ENCODE results near the gene MBTPS2.
"Not testable (repeated sequence)": the region's sequence is repeated elsewhere in the genome, so short reads cannot be mapped to it uniquely, and the experiment has no call there.

MBTPS2 gene

DNA sequence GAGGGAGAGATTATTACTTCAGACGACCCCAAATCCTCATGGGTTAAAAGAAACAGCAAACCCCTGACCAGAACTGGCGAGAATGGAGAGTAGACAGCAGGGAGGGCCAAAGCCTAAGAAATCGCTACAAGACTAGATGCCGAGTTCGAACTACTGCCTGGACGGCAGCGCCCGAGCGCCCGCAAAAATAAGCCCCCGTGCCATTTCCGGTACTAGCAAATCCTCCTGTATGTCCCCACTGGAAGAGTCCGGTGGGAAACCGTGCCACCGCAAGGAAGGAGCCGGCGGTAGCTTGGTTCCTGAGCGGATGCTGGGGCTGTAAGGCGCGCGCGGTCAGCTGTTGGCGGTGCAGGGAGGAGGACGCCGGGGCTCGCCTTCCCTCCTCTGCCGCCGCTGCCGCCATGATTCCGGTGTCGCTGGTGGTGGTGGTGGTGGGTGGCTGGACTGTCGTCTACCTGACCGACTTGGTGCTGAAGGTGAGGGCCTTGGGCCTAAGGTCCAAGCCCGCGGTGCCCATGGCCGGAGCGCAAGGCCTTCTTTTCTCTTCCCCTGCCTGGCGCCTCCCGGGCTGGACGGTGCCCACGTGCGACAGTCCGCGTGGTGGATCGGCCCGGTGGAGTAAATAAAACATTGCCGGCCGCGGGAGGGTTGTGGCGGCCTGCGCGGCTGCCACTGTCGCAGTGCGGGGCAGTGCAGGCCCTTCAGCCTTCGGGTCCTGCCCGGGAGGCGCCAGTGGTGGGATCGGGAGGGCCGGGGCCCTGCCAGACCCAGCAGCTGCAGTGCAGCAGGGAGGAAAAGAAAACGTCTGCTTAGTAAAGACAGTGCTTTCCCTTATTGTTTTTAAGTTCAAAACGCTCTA, at the start of gene MBTPS2:
Gene MBTPS2, plus strand, starts transcription at position 284 of the 859 bp plus-strand sequence. Its CDS starts 118 bp downstream, at position 402.
- DNase-seq (ENCODE audit: extremely low read depth in 1 of 2, low read depth in 1 of 2), result peak; percentile 56 to 65

- no peak for DNase-seq (ENCODE audit: extremely low read depth in 1 of 2, low read depth in 1 of 2)
These were observed 40.7 kb upstream of the MBTPS2 start for GRCh38 chrX:21798677-21799219.

GRCh38 chrX:21799767-21800166, 39.6 kb upstream of the MBTPS2 start:
- no peak for DNase-seq (ENCODE audit: extremely low read depth in 1 of 2, low read depth in 1 of 2)

GRCh38 chrX:21800344-21800770, 39.1 kb upstream of the MBTPS2 start:
- DNase-seq (ENCODE audit: extremely low read depth in 1 of 2, low read depth in 1 of 2), result no peak

DNA sequence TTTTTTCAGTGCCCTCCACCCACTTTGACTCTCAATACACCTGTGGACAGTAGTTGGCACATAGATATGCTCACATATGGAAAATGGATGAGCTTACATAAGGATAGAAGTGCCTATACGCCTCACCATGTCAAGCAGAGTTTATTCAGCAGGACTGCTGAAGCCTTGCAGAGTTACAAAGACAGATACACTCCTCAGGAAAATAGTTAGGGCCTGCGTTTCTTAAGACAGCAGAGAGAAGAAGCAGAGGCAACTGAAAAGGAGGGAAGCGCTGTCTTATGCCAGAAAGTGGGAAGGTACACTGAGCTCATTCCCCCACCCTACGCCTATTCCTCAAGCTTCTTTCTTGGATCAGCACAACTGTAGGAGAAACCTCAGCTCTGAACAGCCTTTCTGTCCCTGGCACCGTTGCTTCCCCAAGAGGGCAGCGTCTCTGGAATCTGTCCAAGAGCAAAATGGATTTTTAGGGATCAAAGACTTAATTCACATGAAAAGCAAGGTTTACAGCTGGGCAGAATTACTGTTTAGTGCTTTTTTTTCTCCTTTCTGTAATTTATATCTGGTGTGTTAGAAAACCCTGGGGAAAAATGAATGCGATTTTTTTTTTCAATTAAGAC, 37.3 kb upstream of the MBTPS2 start:
- DNase-seq (ENCODE audit: extremely low read depth in 1 of 2, low read depth in 1 of 2), result no peak

DNA sequence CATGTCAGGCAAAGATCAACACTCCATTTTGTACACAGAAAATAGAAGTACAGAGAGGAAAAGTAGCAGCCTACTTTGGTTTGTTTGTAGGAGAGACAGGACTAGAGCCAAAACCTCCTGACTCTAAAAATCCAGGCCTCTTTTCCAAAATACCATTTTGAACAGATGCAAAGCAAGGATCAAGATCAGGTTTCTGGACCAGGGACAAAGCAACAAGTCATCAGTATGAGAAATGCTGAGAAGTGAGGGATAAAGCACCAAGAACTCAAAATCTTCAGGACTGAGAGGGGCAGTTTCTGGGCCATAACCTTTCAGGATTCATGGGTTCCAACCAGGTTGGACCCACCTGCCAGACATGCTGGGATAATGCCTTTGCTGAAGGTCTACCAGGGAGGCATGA, 36.6 kb upstream of the MBTPS2 start:
- no peak for DNase-seq (ENCODE audit: extremely low read depth in 1 of 2, low read depth in 1 of 2)

DNA sequence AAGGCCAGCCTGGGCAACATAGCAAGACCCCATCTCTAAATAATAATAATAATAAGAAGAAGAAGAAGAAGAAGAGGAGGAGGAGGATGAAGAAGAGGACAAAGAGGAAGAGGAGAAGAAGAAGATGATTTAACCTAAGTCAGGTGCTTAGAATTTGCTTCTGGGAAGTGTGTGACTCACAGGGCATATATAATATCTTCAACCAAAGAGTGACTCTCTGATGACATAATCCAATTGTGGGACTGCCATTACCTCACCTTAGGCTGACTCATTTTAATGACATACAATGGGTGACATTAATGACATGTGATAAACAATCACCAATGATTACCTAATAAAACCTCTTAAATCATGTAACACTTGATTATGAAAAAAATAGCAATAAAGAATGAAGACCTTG, 32.7 kb upstream of the MBTPS2 start:
- DNase-seq (ENCODE audit: extremely low read depth in 1 of 2, low read depth in 1 of 2), result no peak

GRCh38 chrX:21811832-21812231, 27.6 kb upstream of the MBTPS2 start:
- no peak for DNase-seq (ENCODE audit: extremely low read depth in 1 of 2, low read depth in 1 of 2)

DNA sequence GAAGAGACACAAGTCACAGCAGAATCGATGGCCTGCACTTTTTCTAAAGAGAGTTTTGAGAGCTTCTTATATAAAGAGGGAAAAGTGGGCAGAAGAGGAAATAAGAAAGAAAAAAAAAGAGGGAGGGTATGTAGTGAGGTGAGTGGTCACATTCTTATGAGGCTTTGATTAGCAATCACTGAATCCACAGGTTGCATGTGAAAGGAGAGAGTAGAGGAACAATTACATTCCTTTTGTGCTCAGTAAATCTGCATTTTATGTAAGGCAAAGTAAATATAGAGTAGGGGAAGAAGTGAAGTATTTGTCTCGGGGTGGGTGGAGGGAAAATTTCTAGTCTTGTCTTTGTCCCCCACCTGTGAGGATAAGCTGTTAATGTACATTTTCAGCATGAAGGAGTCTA, 26.8 kb upstream of the MBTPS2 start:
- DNase-seq (ENCODE audit: extremely low read depth in 1 of 2, low read depth in 1 of 2), result no peak

DNA sequence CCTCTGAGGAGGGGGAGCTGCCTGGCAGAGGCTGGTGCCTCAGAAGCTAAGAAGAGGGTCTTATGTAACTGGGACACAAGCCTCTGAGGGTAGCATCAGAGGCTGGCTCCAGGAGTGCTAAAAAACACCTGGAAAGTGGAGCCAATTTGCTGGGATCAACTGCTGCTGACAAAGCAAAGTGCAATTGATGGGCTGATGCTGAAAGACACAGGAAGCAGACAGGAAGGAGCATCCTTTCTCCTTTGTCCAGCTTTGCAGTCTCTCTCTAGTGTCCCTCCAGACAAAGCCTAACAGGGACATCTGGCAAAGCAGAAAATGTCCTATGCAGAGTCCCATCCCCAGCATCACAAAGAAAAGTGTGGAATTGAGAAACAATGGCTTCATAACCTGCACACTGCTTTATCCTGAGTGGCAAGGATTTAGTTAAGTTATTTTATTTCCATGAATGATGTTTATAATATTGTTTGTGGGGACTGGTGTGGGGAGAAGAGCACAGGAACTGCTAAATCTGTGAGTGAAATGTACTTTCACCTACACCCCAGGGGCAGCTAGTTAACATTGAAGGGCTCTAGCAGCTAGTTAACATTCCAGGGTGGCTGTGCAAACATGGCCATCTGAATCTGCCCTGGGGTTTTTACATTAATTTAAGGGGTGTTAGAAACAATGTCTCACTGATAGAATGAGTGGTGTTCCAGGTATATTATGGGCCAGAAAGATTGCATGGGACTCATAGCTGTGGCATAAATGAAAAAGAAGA, 25.6 kb upstream of the MBTPS2 start:
- no peak for DNase-seq (ENCODE audit: extremely low read depth in 1 of 2, low read depth in 1 of 2)

DNA sequence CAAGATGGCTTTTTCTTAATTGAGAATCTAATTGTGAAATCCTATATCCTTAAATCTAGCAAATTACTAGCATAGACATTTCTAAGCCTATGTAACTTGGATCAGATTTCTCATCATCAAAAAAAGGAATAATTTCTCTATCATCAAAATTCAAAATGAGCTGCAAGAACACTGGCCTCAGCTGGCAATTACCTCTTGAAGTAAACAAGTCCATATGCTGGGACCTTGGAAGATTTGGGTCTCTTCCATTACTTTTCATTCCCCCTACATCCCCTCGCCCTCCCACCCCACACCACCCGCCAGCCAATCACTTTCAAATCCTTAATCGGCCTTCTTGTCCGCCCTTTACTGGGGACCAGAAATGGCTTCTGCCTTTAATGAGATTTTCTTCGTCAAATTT, 23.3 kb upstream of the MBTPS2 start:
- no peak for DNase-seq (ENCODE audit: extremely low read depth in 1 of 2, low read depth in 1 of 2)

DNA sequence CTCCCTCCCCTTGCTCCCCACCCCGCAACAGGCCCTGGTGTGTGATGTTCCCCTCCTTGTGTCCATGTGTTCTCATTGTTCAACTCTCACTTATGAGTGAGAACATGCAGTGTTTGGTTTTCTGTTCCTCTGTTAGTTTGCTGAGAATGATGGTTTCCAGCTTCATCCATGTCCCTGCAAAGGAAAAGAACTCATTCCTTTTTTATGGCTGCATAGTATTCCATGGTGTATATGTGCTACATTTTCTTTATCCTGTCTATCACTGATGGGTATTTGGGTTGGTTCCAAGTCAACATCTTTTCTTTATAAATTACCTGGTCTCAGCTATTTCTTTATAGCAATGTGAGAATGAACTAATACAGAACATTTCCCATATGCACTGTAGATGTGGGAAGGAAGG, 19.2 kb upstream of the MBTPS2 start:
- not testable (repeated sequence) for DNase-seq (ENCODE audit: extremely low read depth in 1 of 2, low read depth in 1 of 2)

DNA sequence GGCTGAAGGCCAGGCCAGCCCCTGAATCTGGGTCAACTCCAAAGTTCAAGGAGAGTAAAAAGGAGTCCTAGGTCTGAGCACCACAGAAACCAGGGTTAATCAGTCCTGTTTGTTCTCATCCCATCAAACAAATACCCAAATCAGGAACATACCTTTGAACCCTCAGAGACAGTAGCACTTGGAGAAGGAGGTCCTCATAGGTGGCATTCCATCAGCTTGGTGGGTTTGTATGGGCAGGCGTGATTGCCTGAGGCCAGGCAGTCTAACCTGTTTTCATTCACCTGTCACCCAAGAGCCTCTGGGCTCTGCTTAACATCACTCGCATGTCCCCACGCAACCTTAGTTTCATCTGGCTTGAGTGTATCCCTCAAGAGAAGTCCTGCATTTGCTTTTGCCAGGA, 17.5 kb upstream of the MBTPS2 start:
- no peak for DNase-seq (ENCODE audit: extremely low read depth in 1 of 2, low read depth in 1 of 2)

DNA sequence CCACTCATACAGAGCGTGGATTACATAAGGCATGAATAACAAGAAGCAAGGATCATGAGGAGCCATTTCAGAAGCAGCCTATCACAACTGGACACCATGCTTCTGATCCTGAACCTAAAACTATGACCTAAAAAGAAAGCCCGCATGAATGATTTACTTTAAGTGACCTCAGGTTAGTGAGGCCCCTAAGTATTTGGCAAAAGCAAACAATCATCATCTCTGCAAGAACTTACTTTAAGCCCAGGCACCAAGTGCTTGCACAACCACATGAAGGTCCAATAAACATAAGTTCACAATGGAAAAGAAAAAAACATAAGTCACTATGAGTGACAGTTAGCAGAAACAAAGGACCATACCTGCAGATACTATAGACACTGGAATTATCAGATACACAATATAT, 7.9 kb upstream of the MBTPS2 start:
- DNase-seq (ENCODE audit: extremely low read depth in 1 of 2, low read depth in 1 of 2), result no peak

DNA sequence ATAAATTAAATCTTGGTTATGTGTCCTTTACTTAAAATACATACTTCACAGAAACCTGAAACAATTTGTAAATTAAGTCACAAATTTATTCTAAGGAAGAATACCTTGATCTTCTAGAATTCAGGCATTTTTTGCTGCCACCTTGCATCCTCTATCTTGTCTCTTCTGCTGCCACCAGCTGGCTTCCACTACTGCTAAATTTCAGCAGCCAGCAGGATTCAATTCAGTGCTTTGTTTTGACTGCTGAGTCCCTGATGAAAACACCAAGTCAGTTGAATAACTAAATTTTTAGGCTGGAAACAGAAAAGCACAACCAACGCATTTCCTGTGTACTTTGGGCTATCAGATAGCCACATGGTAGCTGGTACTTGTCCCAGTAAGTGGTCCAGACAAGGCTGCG, 2.4 kb upstream of the MBTPS2 start:
- DNase-seq (ENCODE audit: extremely low read depth in 1 of 2, low read depth in 1 of 2), result no peak

- DNase-seq (ENCODE audit: extremely low read depth in 1 of 2, low read depth in 1 of 2), result no peak
These were observed 482 bp upstream of the MBTPS2 start for GRCh38 chrX:21838937-21839333.

GRCh38 chrX:21840193-21840545, 752 bp downstream of the MBTPS2 start:
- no peak for DNase-seq (ENCODE audit: extremely low read depth in 1 of 2, low read depth in 1 of 2)

DNA sequence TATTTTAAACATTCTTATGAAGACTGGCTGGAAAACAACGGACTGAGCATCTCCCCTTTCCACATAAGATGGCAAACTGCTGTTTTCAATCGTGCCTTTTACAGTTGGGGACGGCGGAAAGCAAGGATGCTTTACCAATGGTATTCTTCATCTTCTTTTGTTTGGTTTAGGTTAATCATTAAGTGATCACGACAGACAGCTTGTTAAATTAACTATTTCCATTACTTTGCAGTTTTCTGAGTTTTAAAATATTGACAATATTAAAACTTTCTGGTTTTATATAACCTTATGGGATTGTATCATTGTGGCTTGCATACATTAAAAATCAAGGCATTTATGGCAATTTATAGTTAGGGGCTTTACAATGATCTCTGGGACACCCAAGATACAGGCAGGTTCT, 3.8 kb downstream of the MBTPS2 start:
- DNase-seq (ENCODE audit: extremely low read depth in 1 of 2, low read depth in 1 of 2), result no peak

- DNase-seq (ENCODE audit: extremely low read depth in 1 of 2, low read depth in 1 of 2), result no peak
These were observed 5.7 kb downstream of the MBTPS2 start for GRCh38 chrX:21845096-21845495.

- DNase-seq (ENCODE audit: extremely low read depth in 1 of 2, low read depth in 1 of 2), result no peak
These were observed 7.9 kb downstream of the MBTPS2 start for GRCh38 chrX:21847342-21847741.

DNA sequence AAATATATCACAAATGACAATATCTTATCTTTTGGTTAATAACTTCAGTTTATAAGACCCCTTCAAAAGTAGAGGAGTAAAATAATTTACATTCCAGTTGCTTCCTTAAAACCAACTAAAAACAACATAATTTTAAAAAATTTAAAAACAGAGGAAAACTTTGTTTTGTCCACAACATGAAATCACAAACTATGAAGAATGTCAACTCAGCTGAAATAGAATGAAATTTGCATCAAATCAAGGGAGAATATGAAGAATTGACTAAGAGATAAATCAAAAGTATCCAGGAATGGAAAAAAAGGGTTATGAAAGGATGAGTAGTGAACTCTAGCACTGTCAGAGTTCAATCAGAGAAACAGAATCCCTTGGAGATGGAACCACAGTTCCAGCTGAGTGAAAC, 14.2 kb downstream of the MBTPS2 start:
- no peak for DNase-seq (ENCODE audit: extremely low read depth in 1 of 2, low read depth in 1 of 2)

Measured in activated CD8-positive, alpha-beta memory T cell treated with anti-CD3 and anti-CD28 coated beads for 1 hour (primary cell).